Stimulated activated CD8-positive, alpha-beta memory T cell treated with anti-CD3 and anti-CD28 coated beads, Interleukin-7, amount 100 ng/mL, for 24 hours (primary cell): ENCODE data around the gene PDK2.

Experiments
- DNase-seq: peaks from one replicate; pipeline ENCODE4 v3.0.0-alpha.2; 2020; ENCODE audit warnings: low read depth

Gene PDK2

GRCh38 chr17:50117202-50118051 is 22.3 kb downstream of the PDK2 start:
- DNase-seq, result peak; percentile 23

- DNase-seq, result no peak
Measured at GRCh38 chr17:50118076-50118827, 23.1 kb downstream of the PDK2 start.

DNA sequence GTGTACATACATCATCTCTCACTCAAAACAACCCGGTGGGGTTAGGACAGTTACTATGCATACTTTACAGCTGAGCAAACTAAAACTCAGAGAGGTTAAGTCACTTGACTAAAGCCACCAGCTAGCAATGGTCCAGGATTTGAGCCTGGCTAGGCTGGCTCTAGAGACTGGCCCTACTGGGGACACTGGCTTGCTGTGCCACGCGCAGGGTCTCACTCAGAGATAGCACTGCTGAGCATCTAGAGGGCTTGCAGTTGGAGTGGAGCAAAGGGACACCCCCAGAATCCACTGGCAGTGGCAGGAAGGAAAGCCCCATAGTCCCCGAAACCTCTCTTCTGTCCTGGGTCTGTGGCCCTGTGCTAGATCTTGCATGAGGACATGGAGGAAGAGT is 23.7 kb downstream of the PDK2 start:
- no peak for DNase-seq

DNA sequence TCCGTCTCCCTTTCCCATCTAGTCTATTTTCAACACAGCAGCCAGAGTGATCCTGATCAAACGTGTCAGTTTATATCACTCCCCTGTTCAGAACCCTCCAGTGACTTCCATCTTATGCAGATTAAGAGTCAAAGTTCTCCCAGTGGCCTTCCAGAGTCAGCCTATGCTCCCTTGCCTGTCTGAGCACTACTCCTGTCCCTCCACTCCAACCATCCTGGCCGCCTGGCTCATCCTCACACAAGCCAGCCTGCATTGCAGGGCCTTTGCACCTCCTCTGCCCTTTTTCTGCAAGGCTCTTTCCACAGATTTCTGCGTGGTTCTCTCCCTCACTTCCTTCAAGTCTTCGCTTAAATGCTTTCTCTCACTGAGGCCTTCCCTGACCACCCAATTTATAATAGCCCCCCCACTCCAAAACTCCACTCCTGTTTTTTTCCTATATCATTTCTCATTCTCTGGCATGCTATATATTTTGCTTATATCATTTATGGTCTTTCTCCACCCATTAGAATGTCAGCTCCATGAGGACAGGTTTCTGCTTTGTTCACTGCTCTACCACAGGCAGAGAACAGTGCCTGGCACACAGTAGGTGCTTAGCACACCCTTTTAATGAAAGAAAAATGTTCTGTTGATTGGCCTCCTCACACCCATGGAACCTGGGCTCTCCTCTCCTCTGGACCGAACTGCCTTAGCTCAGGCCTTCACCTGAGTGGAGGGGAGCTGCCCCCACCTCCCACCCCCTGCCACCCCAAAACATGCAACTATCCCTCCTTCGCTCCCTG is 25.5 kb downstream of the PDK2 start:
- no peak for DNase-seq

GRCh38 chr17:50122945-50123344 is 27.8 kb downstream of the PDK2 start:
- no peak for DNase-seq

DNA sequence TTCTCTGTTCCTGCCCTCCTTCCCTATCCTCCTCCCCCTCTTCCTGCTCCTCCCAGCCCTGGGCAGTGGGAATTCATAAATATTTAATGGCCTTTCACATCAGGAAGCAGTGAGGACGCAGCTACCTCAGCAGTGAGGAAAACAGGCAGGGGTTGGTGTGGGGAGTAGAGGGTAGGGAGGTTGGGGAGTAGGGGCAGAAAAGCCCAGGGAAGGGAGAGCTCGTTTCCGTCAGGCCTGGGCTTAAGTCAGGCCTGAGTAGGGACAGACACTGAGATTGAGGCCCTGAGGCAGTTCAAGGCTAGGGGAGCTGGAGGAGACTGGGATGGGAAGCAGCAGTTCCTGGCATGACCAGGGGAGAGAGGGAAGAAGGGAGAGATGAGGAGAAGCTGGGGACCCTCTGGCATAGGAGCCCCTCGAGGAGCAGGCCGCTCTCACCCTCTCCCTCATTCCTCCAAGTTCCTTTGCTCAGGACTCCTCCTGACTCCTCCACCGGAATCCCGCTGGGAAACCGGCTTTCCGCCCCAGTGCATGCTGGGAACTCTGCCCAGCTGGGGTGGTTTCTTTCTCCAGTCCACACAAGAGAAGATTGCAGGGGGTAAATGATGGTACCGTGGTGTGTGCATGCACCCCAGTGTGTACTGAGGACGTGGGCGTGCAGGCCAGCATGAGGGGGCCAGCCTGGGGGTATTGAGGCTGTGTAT is 28.6 kb downstream of the PDK2 start:
- DNase-seq, result no peak

- DNase-seq, result no peak
Measured at GRCh38 chr17:50125420-50125997, 30.4 kb downstream of the PDK2 start.

GRCh38 chr17:50127697-50128361 is 32.7 kb downstream of the PDK2 start:
- DNase-seq, result no peak

- DNase-seq, result no peak
Measured at GRCh38 chr17:50128441-50129352, 33.5 kb downstream of the PDK2 start.

DNA sequence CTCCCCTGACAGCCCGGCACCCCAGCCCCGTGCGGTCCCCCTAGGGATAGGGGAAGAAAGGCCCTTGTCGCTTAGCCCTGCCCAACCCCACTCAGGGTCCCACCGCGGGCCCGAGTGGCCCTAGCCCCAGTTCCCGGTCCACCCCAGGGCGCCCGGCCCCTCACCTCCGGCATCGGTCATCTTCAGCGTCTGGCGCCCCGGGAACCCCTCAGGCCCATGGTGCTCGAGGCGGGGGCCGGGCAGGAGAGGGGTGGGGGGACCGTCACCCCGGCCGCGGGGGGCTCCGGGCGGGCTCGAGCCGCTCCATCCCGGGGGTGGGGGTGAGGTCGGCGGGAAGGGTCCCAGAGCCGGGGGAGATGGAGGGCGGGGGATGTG is 34.2 kb downstream of the PDK2 start:
- no peak for DNase-seq

- no peak for DNase-seq
Measured at GRCh38 chr17:50129728-50130558, 34.8 kb downstream of the PDK2 start, which contains the start of gene SAMD14. TSS of gene SAMD14 (minus strand) at chr17:50130160. CDS start at chr17:50124959, 5,201 bp downstream.

DNA sequence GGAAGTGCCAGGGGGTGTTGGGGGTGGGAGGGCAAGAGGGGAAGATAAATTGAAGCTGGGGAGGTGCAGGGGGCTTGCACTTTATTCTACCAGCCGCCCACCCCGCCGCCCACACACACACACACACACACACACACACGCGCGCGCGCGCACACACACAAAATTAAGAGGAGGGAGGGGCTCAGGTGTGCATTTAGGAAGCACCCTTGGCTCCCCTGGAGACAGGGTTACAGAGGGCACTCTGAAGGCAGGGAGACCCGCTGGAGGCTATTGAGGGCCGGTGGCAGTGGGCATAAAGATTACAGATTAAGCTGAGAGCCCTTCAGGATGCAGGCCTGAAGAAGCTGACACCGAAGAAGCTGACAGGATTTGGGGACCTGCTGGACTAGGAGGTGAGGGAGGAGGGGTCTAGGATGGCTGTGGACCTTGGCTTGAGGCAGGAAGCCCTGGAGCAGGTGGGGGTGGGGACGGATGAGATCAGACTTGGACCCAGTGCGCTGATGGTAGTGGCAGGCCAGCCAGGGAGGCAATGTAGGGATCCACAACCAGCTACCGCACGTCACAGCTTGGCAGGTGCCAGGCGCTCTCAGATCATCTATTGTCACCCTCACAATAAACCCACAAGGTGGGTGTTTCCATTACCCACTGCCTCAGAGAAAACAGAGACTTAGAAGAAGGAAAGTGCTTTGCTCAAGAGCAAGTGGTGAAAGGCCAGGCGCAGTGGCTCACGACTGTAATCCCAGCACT is 35.6 kb downstream of the PDK2 start:
- DNase-seq, result no peak

DNA sequence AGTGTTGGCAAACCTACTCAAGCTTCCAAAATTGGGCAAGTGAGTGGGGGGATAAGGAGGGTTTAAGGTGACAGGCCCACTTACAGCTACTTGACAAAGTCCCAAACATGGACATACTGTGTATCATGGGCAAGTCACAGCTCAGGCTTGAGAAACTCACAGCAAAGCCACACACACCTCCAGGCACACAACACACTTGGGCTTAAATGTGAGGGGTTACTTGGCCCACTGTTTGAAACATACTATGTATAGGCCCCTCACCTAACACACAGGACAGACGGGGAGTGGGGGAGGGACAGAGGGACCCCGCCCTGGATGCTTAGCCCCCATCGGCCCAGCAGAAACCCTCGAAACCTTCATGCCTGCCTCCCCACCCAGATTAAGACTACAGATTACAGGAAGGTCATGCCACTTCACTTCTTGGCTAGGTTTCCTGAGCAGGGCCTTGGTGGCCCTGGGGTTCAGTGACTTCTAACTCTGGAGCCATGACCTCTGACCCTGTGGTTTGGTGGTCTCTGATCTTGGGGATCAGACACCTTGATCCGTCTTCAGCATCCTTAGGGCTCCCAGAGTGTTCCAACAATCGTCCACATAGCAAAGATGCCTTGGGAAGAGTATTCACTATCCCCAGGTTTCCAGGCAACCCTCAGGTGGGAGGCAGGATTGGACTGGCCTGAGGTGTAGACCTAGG is 37.1 kb downstream of the PDK2 start:
- no peak for DNase-seq

- no peak for DNase-seq
Measured at GRCh38 chr17:50133028-50133768, 38.0 kb downstream of the PDK2 start.

DNA sequence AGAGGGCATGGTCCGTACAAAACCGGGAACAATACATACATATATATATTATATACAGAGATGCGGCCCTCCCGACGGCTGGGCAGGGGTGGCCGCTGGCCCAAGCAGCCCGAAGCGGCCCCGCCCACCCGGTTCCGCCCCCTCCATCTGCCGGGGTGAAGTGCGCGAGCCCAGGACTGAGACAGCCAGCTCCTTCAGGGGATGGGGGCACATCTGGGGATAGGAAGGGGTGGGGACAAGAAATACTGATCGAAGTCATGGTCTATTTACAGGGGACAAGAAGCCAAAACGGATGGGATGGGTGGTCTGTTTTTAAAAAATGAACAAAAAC is 38.6 kb downstream of the PDK2 start:
- DNase-seq, result no peak

DNA sequence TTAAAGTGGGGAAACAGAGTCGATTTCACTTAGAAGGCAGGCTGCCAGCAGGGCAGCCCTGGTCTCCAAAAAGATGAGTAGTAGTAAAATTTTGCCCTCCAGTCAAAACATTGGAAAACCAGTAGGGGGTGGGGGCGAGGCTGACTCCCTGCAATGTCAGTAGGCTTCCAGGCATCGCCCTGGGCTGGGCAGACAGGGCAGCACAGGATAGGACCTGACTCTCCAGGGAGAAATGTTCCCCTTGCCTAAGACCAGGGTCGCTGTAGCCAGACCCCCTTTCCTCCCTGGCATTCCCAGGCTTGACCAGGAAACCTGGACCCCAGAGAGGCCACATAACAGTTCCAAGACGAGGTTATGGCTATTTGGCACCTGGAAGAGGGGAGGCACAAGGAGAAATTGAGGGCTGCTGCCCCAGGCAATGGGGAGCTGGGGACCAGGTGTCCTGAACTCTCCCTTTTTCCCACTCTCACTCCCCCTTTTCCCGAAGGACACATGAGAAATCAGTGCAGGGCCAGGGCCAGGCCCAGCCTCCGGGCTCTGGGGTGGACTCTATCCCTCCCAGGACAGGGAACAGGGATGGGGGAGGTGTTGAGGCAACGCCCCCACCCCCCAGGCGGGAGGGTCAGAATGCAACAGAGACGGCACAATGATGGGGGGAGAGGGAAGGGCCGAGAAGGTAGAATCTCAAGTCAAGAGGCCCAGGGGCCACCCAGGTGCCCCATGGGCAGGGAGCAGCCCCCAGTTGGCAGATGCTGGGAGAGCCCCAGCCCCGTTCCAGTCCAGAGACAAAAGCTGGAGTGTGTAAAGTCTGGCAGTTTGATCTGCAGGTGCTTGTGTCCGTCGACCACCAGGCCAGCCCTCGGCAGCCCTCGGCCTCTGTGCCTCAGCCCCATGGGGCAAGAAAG is 39.3 kb downstream of the PDK2 start:
- DNase-seq, result no peak
